HG02970 (cell line): ENCODE measurements around the gene SPAG16.

Experiments used
- ATAC-seq: cut with Tn5 transposase; IDR thresholded peaks from one replicate; pipeline ENCODE4 v1.9.1; 2021; ENCODE audit warnings: mild to moderate bottlenecking, moderate library complexity, moderate number of reproducible peaks; ENCODE audit not compliant: unreplicated experiment, low FRiP score

The SPAG16 gene

DNA sequence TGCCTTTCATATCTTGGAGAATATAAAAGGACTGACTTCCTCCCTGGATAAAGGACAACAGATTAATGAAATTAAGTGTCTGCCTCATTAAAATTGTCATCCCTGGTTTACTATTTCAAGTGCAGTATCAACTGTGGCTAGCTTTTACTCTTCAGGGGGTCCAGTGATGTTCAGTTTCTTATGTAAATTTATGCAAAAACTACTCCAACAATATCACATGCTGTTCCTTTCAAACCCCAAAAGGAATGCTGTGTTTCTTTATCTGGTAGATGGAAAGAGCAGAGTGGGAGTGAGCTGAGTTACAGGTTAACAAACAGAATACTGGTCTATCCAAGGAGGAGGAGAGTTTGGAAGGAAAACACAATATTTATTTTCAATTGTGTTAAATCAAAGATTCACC is 842.9 kb downstream of the SPAG16 start:
- ATAC-seq, result no peak

DNA sequence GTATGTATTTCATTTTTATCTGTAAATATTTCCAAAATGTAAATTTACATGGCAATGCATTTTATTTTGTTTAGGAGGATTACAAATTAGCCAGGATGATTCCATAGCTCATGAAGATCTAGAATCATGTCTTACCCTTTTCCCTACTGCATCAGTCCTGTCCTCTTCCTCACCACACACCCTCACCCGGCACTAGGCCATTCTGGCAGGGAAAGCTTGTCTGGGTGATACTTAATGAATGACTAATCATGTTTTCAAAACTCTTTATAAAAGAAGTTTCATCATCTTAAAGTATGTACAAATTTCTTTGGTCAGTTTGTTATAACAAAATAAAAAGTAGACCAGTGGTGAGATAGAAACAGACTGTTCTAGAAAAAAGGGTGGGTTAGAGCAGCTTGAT is 843.3 kb downstream of the SPAG16 start:
- ATAC-seq, result no peak

DNA sequence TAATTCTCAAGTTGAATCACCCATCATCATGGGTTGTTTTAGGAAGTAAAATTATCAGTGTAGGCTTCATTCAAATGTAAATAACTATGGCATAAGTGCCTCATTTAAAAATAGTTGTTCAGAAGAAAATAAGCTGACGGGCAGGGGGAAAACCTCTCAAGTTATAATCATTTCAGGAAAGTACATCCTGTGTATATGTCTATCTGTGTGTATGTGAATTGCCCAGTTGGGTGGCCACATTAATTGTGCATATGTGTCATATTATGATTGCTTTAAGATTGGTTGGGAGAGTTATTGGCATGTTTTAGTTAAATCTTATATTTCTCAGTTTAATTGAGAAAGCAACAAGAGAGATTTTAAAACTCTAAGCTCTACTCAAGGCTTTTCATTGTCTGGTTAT is 843.8 kb downstream of the SPAG16 start:
- ATAC-seq, result no peak

DNA sequence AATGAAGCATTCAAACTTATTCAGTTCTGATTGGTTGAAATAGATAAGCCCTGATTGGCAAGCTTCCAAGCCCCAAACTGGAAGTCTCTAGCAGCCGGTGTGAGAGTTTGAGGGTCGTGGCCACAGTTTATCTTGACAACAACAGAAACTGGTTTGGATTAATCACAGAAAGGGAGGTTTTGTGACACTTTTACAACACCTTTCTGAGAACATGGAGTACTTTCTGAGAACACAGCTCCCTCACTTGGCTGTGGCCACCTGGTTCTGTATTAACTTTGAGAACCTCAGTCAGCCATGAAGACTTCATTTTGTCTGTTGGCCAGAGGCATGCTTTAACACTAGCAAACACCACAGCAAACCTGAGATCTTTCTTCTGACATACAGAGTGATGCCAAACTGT is 845.9 kb downstream of the SPAG16 start:
- ATAC-seq, result no peak

- ATAC-seq, result no peak
These were observed 851.7 kb downstream of the SPAG16 start for GRCh38 chr2:214135966-214136365.

DNA sequence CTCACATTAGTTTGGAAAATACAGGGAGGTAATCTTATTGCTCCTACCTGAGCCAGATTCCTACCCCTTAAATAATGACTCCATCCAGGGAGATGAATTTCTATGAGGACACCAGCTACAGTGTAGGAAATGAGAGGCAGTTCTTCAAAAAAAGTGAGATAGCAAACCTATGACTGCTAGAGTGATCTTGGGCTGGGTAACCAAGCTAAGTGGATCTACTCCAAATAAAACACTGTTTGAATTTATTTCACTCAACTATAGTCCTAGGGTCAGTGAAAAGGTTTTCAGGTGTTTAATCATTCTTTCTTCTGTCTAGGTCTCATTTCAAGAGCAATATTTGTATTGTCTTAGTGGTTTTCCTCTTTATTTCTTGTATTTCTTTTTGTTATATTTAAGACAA is 854.5 kb downstream of the SPAG16 start:
- ATAC-seq, result no peak

GRCh38 chr2:214139630-214140284 is 855.5 kb downstream of the SPAG16 start:
- no peak for ATAC-seq

GRCh38 chr2:214156971-214157370 is 872.7 kb downstream of the SPAG16 start:
- no peak for ATAC-seq

- ATAC-seq, result no peak
These were observed 874.6 kb downstream of the SPAG16 start for GRCh38 chr2:214158851-214159250.

DNA sequence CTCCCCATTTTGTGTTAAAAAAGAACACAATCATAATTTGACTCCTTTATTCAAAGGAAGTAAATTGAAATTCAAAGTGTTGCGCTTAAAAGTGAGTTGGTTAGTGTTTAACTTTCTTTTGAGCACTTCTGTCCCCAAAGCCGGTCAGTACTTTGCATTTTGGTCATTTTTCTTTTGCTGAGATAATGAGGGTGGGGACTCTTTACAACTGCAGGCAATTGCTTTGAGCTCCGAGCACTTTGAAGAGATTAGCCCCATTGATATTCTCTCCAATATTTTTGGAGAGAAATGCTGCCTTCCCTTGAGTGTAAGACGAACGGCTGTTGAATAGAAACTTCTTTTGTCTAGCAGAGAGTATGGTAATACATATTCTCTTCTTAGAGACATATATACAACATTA is 885.0 kb downstream of the SPAG16 start:
- no peak for ATAC-seq

DNA sequence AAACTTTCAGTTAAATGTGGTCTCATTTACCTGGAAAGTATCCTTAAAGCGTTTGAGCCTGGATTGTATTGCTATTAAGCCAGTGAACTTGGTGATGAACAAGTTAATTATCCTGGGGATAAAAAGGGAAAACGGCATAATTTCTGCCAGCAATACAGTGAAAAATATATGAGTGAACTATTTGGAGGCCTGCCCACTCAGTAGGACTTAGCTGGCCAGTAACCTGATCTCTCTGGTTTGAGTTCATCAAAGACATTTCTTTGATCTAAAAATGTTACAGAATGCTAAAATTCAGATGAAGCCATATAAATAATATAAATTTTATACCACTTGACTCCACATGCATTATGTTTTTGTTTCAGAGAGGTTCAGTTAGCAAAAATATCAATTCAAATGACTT is 885.5 kb downstream of the SPAG16 start:
- ATAC-seq, result no peak

GRCh38 chr2:214174563-214174962 is 890.3 kb downstream of the SPAG16 start:
- no peak for ATAC-seq

GRCh38 chr2:214180071-214180470 is 895.8 kb downstream of the SPAG16 start:
- no peak for ATAC-seq

DNA sequence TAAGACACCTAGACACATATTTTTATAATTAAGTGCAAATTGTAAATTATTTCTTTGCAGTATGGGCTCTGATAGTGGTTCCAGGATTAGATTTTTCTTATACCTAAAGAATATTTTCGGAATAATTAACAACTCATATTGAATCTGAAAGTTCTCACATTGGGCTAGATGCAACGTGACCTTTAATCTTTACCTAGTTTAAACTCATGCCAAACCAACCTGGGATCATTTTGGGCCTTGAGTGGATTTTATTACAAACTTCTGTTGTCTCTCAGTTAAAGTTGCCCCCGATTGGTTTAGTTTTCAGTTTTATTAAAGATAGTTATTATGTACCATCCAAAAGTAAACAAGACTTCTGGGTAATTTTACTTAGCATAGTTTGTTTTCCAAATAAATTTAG is 896.4 kb downstream of the SPAG16 start:
- ATAC-seq, result no peak

GRCh38 chr2:214184461-214184860 is 900.2 kb downstream of the SPAG16 start:
- ATAC-seq, result no peak

- no peak for ATAC-seq
These were observed 901.3 kb downstream of the SPAG16 start for GRCh38 chr2:214185546-214185945.

DNA sequence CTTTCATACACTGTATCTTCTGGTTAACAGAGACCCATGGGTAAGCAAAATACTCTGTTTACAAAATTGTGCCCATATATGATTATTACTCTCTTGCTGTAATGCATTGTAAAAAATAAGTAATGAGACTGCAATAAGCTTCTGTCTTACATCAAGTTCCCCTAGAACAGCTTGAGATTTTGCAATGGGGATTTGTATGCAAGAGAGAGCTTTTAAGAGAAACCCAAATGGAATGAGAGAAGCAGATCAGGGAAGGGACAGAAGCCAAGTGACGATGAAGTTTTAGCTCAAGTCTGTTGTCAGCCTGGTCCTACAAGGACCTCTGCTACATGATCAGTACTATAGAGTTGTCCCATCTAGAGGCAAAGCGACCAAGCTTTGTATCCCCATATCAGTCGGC is 908.4 kb downstream of the SPAG16 start:
- ATAC-seq, result no peak

DNA sequence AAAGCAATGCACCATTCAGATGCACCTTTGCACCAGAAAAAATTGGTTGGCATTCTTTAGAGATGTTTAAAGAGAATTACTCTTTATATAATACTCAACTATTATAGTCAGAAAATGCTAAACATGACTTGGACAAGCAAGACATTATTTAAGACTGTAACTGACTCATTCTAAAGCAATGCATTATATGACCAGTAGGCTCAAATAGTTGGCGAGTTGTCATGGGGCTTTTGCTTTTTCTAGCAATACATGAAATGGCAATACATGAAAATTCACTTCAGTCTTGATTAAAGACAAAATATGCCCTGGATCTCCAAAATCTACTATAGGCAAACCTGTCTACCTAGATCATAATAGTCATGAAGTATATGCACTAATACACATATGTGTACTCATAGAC is 909.7 kb downstream of the SPAG16 start:
- no peak for ATAC-seq

- ATAC-seq, result no peak
These were observed 912.0 kb downstream of the SPAG16 start for GRCh38 chr2:214196260-214196659.

GRCh38 chr2:214201892-214202291 is 917.6 kb downstream of the SPAG16 start:
- no peak for ATAC-seq

DNA sequence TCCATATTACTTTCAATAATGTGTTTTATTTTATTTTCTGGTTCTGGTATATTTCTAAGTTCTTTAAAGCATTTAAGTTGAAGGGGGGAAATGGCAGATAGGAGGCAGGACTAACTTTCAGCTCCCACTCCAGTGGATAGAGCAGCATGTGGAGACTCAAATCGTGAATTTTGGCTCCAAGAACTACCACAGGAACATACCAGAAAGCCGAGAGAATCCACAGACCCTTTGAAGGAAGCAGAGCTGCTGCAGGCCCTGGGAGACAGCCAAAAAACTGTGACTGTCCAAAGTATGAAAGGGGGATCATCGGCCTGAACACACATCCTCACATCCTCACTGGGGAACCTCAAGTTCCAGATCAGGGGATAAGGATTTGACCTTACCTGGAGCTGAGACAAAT is 919.0 kb downstream of the SPAG16 start:
- ATAC-seq, result no peak

GRCh38 chr2:214203744-214204289 is 919.6 kb downstream of the SPAG16 start:
- no peak for ATAC-seq

GRCh38 chr2:214215107-214215506 is 930.8 kb downstream of the SPAG16 start:
- ATAC-seq, result no peak
